GM18868 (cell line): ENCODE measurements around the gene NIT2.

ENCODE experiments used
- ATAC-seq: cut with Tn5 transposase; IDR thresholded peaks from one replicate; pipeline ENCODE4 v1.9.1; 2021; ENCODE audit warnings: mild to moderate bottlenecking, moderate library complexity; ENCODE audit not compliant: unreplicated experiment

The NIT2 gene

GRCh38 chr3:100395679-100396431 lies 61.3 kb downstream of the NIT2 start:
- ATAC-seq: no peak

- ATAC-seq: no peak
Measured at GRCh38 chr3:100396967-100397366, 62.4 kb downstream of the NIT2 start.

DNA sequence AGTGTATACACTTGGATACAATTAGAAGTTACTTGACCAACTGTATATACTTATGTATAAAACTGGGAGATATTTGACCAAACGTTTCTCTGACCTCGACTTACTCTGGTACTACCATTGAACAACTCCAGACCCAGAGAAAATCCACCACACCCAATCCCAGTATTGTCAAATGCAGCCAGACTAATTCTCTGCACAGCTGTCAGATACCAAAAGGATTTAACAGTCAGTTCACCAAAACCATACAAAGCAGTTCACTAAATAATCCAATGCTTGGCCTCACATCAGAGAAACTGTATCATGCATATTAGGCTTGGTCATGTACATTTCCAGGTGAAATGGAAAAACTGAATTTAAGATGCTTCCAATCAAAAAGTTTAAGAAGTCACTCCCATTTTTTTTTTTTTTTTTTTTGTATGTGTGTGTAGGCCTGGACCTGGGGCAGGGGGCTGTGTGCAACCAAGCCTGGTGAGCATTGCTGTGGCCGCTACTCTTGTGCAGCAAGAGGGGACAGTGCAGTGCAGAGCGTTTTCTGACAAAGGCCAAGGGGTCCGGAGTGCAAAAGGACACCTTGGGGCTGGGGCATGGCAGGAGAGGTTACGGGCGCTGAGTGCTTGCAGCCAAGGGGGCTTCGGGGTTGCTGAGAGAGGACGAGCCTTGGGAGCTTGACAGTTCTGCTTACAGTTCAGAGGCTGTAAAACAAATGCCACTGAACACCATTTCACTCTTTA lies 64.9 kb downstream of the NIT2 start:
- no peak for ATAC-seq

- peak; percentile 21 for ATAC-seq
Measured at GRCh38 chr3:100400419-100400779, 65.8 kb downstream of the NIT2 start.

DNA sequence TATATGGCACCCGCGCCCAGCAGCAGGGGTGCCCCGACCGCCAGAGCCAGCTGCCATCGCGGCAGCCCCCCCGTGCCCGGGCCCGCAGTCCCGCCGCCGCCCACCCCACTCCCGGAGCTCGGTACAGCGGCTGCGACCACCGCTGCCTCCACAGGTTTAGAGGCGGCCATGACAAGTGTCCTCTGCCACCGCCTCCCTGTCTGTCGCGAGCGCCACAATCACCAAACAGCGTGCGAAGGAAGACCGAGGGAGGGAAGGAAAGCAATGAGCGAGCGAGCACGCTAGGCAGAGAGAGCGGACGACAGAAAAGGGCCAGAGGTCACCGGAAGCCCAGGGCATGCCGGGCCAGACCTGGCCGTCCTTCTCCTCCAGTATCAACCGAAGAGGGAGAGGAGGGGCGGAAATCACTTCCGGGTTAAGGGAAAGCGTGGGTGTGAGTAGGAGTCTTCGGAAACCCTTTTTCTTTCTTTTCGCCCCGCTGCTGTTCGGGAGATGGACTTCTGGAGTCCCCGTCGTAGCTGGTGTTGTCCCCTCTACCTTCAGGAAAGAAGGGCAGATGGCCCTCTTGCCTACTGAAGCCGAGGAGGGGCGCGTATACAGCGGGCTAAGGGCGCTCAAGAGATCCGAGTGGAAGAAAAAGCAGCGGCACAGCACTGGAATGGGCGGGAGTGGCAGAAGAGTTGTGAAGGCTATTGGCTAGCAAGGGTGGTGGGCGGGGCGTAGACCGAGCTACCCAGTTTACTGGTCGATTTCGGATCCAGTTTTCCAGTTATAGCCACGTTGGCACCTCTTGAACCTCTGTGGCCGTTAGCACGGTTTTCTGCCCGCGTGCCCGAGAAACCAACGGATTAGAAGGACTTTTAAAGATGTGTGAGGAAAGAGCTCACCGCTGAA lies 66.5 kb downstream of the NIT2 start, which contains the start of the genes LNP1 and TOMM70:
TSS of gene LNP1 (plus strand) at position 760 of the 894 bp plus-strand sequence. CDS start 28,191 bp downstream, outside the sequence.
TSS of gene TOMM70 (minus strand) at position 310 of the 894 bp plus-strand sequence. CDS start at position 170, 140 bp downstream.
- ATAC-seq: peak; percentile 86

GRCh38 chr3:100401674-100402041 lies 67.1 kb downstream of the NIT2 start:
- peak; percentile 14 for ATAC-seq

DNA sequence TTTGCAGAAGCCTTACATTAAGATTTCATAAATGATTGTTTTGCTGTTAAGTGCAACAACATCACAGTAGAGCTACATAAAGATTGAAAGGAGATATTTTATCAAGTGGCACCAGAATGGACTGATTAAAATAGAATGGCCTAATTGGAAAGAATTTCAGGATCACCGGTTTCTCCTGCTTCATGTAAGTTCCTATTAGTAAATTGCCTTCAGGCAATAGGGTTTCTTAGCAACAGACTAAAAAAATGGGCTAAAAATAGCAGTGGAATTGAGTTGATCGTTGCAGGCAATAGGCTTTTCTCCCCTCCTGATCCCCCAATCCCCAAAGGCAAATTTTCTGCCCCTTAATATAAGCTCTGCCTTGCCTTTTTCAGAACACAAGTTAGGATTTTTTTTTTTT lies 67.7 kb downstream of the NIT2 start:
- ATAC-seq: no peak

GRCh38 chr3:100402891-100403290 lies 68.3 kb downstream of the NIT2 start:
- ATAC-seq: no peak

DNA sequence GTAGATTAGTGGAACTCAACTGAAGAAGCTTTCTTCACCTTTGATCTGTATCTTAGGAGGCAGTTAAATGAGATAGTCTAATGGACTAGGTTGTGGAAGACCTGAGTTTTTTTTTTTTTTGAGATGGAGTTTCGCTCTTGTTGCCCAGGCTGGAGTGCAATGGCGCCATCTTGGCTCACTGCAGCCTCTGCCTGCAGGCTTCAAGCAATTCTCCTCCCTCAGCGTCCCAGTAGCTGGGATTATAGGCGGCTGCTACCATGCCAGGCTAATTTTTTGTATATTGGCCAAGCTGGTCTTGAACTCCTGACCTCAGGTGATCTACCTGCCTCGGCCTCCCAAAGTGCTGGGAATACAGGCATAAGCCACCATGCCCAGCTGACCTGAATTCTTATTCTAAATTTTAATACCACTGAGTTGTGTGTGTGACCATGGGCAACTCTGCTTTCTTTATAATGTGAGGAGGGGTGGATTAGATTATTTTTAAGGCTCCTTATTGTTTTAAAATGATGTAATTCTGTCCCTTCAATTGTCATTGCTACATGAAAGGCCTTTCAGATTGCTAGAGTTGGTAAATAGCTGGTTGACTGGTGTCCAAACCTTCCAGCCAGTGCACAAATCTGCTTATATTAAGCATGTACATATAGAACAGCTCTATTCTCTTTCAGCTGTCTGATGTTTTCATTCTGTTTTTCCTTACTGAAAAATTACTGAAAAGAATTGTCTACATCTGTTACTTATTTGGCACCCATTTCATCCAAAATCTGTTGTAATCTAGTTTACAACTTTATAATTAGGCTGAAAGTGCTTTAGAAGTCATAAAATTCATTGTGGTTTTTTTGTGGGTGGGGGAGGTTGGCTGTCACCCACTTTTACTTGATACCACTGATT lies 69.0 kb downstream of the NIT2 start:
- ATAC-seq: no peak

GRCh38 chr3:100404250-100404548 lies 69.6 kb downstream of the NIT2 start:
- ATAC-seq: no peak

GRCh38 chr3:100407164-100407563 lies 72.6 kb downstream of the NIT2 start:
- no peak for ATAC-seq

GRCh38 chr3:100407977-100408532 lies 73.5 kb downstream of the NIT2 start:
- no peak for ATAC-seq
